PC-3 (cell line): ENCODE data around the gene NRIP2.

ENCODE experiments used
- CTCF ChIP-seq: fragments of 300-600 bp; sonication (generic); conservative IDR thresholded peaks from 2 replicates; pipeline ENCODE4 v1.5.1; 2017; ENCODE audit warnings: antibody characterized with exemption, low read depth, mild to moderate bottlenecking, low read length
- EZH2 ChIP-seq: fragments of 300-600 bp; sonication (generic); IDR thresholded peaks from one replicate; pipeline ENCODE4 v1.6.1; 2017; ENCODE audit warnings: antibody characterized with exemption, mild to moderate bottlenecking, low read length; ENCODE audit not compliant: unreplicated experiment
- EZH2phosphoT487 ChIP-seq: fragments of 300-600 bp; sonication (generic); IDR thresholded peaks from 2 replicates; pipeline ENCODE4 v1.6.1; 2018; ENCODE audit warnings: mild to moderate bottlenecking, antibody characterized with exemption, low read length, borderline replicate concordance

GRCh38 chr12:2855546-2855945 lies 20.7 kb upstream of the NRIP2 start:
- TF ChIP-seq CTCF (no peak), EZH2 (no peak), EZH2phosphoT487 (no peak)
